Parathyroid adenoma (tissue), 2 donors: Measurements from ENCODE around the gene ZEB2.

Experiments
- H2AFZ ChIP-seq: fragments of 300-600 bp; sonication (generic); one replicate; pipeline ENCODE4 v1.7.0; 2017; ENCODE audit warnings: antibody characterized with exemption, mild to moderate bottlenecking
- H3K27ac ChIP-seq: fragments of 300-600 bp; sonication (generic); one replicate; pipeline ENCODE4 v1.7.0; 2017
- H3K27me3 ChIP-seq: fragments of 300-600 bp; sonication (generic); one replicate; pipeline ENCODE4 v1.7.0; 2017; ENCODE audit warnings: low read length; ENCODE audit not compliant: control insufficient read depth, insufficient read depth
- H3K36me3 ChIP-seq: fragments of 300-600 bp; sonication (generic); one replicate; pipeline ENCODE4 v1.7.0; 2017; ENCODE audit warnings: low read length; ENCODE audit not compliant: control insufficient read depth, insufficient read depth
- H3K4me1 ChIP-seq: fragments of 300-600 bp; sonication (generic); one replicate; pipeline ENCODE4 v1.7.0; 2017; ENCODE audit warnings: control low read depth
- H3K4me2 ChIP-seq: fragments of 300-600 bp; sonication (generic); one replicate; pipeline ENCODE4 v1.7.0; 2017; ENCODE audit warnings: low read length
- H3K4me3 ChIP-seq: fragments of 300-600 bp; sonication (generic); one replicate; pipeline ENCODE4 v1.7.0; 2017; ENCODE audit warnings: low read depth, low read length
- H3K79me2 ChIP-seq: fragments of 300-600 bp; sonication (generic); one replicate; pipeline ENCODE4 v1.7.0; 2017; ENCODE audit warnings: control low read depth
- H3K9ac ChIP-seq: fragments of 300-600 bp; sonication (generic); one replicate; pipeline ENCODE4 v1.7.0; 2017; ENCODE audit warnings: mild to moderate bottlenecking
- H3K9me3 ChIP-seq: fragments of 300-600 bp; sonication (generic); one replicate; pipeline ENCODE4 v1.7.0; 2017; ENCODE audit warnings: low read length; ENCODE audit not compliant: control insufficient read depth
- CTCF ChIP-seq: fragments of 300-600 bp; sonication (generic); IDR thresholded peaks from one replicate; pipeline ENCODE4 v1.7.0; 2017; ENCODE audit warnings: antibody characterized with exemption, mild to moderate bottlenecking
- donor health status: primary hyperparathyroidism.

Gene ZEB2

GRCh38 chr2:144480285-144480684, 39.6 kb downstream of the ZEB2 start:
- Histone ChIP-seq H3K4me1 (no peaks in the 10 kb centered on the region), H3K9ac (no peak overlapping the region), H3K4me2 (no peak overlapping the region), H3K79me2 (no peaks in the 10 kb centered on the region), H2AFZ (no peak overlapping the region), H3K27me3 (no peaks in the 10 kb centered on the region), H3K27ac (no peak overlapping the region), H3K4me3 (no peak overlapping the region), H3K9me3 (no peaks in the 10 kb centered on the region), H3K36me3 (no peaks in the 10 kb centered on the region)
- TF ChIP-seq CTCF = no peak

- Histone ChIP-seq H2AFZ (no peak overlapping the region), H3K9ac (no peak overlapping the region), H3K4me3 (no peak overlapping the region), H3K36me3 (no peaks in the 10 kb centered on the region), H3K27me3 (no peaks in the 10 kb centered on the region), H3K9me3 (no peaks in the 10 kb centered on the region), H3K27ac (no peak overlapping the region), H3K79me2 (no peaks in the 10 kb centered on the region), H3K4me2 (no peak overlapping the region), H3K4me1 (no peaks in the 10 kb centered on the region)
- no peak for TF ChIP-seq CTCF
Measured at GRCh38 chr2:144479659-144480058, 40.3 kb downstream of the ZEB2 start.

GRCh38 chr2:144479138-144479537, 40.8 kb downstream of the ZEB2 start:
- Histone ChIP-seq H3K4me1 (no peaks in the 10 kb centered on the region), H3K4me3 (no peak overlapping the region), H3K9ac (no peak overlapping the region), H3K27ac (no peak overlapping the region), H3K4me2 (no peak overlapping the region), H3K36me3 (no peaks in the 10 kb centered on the region), H3K9me3 (no peaks in the 10 kb centered on the region), H2AFZ (no peak overlapping the region), H3K79me2 (no peaks in the 10 kb centered on the region), H3K27me3 (no peaks in the 10 kb centered on the region)
- no peak for TF ChIP-seq CTCF

- no peak for TF ChIP-seq CTCF
- no peak overlapping the region for H3K4me2 ChIP-seq
- H3K79me2 ChIP-seq = no peaks in the 10 kb centered on the region
- no peaks in the 10 kb centered on the region for H3K4me1 ChIP-seq
- no peaks in the 10 kb centered on the region for H3K9me3 ChIP-seq
- no peak overlapping the region for H2AFZ ChIP-seq
- no peak overlapping the region for H3K4me3 ChIP-seq
- H3K27me3 ChIP-seq = no peaks in the 10 kb centered on the region
- H3K9ac ChIP-seq = no peak overlapping the region
- no peak overlapping the region for H3K27ac ChIP-seq
- H3K36me3 ChIP-seq = no peaks in the 10 kb centered on the region
Measured at GRCh38 chr2:144477957-144478311, 42.0 kb downstream of the ZEB2 start.

GRCh38 chr2:144477281-144477956, 42.5 kb downstream of the ZEB2 start:
- H3K9ac ChIP-seq = no peak overlapping the region
- H3K4me3 ChIP-seq = no peak overlapping the region
- H3K27ac ChIP-seq = no peak overlapping the region

More at GRCh38 chr2:144477281-144477956, 42.5 kb downstream of the ZEB2 start:
- Histone ChIP-seq H3K27me3 (no peaks in the 10 kb centered on the region), H3K36me3 (no peaks in the 10 kb centered on the region), H3K9me3 (no peaks in the 10 kb centered on the region), H2AFZ (no peak overlapping the region), H3K4me2 (no peak overlapping the region), H3K4me1 (no peaks in the 10 kb centered on the region), H3K79me2 (no peaks in the 10 kb centered on the region)
- TF ChIP-seq CTCF = no peak
